Fibroblast of villous mesenchyme (primary cell): ENCODE measurements around the gene BPIFB2. TPM values are rescaled to one million over a fixed set of nuclear protein-coding genes. Genes with fewer than 3 reads are reported as not detected.

Experiments
- DNase-seq: peaks from one replicate; pipeline ENCODE4 v3.0.0-alpha.2; 2010; ENCODE audit warnings: low read depth
- H3K4me3 ChIP-seq: 2 replicates; pipeline ENCODE4 v1.5.1; 2011; ENCODE audit warnings: low read depth, mild to moderate bottlenecking, low read length
- total RNA-seq: library from RNA; depleted of rRNA; stranded (reverse); fragments of >200 nt; gene quantifications from 2 replicates; pipeline ENCODE4 v1.2.3, GENCODE V29; 2012
- TF ChIP-seq, protein P1 (sequence below): IDR thresholded peaks from 2 replicates; pipeline ENCODE4 v1.5.1; 2012; ENCODE audit warnings: low read depth, mild to moderate bottlenecking, low read length; ENCODE audit not compliant: insufficient read depth

The BPIFB2 gene
- total RNA-seq, 1 donor: not detected

DNA sequence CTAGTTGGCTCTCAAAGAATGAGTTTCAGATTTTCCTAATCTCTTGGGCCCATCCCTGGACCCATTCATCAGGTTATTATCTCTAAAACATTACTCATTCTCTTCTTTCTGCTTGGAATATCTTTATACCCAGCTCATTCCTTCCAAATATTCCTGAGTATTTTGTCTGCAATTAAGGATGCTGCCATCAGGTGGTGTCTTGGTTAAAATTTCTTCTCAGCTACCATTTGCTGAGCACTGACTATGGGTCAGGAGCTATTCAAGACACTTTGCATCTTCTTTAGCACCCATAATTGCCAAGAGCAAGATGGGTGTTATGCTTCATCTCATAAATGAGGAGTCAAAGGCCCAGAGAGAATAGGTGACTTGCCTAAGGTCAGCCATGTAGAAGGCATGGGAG lies 11.7 kb upstream of the BPIFB2 start:
- TF ChIP-seq, protein P1, sequence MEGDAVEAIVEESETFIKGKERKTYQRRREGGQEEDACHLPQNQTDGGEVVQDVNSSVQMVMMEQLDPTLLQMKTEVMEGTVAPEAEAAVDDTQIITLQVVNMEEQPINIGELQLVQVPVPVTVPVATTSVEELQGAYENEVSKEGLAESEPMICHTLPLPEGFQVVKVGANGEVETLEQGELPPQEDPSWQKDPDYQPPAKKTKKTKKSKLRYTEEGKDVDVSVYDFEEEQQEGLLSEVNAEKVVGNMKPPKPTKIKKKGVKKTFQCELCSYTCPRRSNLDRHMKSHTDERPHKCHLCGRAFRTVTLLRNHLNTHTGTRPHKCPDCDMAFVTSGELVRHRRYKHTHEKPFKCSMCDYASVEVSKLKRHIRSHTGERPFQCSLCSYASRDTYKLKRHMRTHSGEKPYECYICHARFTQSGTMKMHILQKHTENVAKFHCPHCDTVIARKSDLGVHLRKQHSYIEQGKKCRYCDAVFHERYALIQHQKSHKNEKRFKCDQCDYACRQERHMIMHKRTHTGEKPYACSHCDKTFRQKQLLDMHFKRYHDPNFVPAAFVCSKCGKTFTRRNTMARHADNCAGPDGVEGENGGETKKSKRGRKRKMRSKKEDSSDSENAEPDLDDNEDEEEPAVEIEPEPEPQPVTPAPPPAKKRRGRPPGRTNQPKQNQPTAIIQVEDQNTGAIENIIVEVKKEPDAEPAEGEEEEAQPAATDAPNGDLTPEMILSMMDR: no peak
- no peak overlapping the region for H3K4me3 ChIP-seq
- no peak for DNase-seq

DNA sequence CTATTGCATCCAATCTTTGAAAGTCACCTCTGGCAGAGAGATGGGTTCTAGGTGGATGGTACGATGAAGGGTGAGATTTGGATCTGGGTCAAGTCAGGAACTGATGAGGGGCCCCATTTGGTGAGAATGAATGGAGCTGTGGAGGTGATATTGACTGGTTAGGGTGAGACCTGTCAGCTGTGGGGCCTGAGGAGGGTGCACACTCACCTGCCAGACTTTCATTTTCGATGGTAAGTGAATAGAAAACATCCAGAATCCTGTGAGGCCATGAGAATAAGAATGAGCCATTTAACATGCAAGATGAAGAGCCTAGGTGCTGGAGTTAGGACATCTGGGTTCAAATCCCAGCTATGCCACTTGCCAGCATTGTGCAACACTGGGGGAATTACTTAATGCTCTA lies 10.1 kb upstream of the BPIFB2 start:
- TF ChIP-seq, protein P1: no peak
- no peak overlapping the region for H3K4me3 ChIP-seq
- no peak for DNase-seq

DNA sequence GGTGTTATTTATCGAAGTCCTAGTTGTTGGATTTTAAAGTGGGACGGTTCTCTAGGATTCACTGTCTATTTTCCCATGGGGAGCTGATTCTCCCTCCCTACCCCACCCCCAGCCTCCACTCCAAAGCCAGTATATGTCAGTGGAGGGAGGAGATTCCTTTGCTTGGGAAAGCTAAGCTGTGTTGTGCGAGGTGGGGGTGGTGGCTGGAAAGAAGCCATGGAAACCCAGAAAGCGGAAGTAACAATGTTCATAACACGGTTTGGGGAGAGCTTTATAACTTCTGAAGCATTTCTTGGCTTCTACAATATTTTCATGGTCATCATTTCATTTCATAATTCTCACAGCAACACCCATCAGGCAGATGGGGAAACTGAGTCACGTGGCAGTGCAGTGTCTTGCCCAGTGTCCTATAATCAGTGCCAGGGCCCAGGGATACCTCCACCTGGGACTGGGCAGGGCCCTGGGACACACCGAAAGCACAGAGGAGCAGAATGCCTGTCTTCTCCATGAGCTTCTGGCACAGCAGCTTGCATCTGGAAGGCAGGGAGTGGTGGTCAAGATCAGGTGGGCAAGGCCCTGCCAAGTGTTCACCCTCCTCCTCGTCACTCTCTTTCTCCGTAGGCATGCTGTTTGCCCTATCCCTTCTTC lies 7.8 kb upstream of the BPIFB2 start:
- TF ChIP-seq, protein P1: no peak
- DNase-seq: peak; percentile 24
- no peak overlapping the region for H3K4me3 ChIP-seq

DNA sequence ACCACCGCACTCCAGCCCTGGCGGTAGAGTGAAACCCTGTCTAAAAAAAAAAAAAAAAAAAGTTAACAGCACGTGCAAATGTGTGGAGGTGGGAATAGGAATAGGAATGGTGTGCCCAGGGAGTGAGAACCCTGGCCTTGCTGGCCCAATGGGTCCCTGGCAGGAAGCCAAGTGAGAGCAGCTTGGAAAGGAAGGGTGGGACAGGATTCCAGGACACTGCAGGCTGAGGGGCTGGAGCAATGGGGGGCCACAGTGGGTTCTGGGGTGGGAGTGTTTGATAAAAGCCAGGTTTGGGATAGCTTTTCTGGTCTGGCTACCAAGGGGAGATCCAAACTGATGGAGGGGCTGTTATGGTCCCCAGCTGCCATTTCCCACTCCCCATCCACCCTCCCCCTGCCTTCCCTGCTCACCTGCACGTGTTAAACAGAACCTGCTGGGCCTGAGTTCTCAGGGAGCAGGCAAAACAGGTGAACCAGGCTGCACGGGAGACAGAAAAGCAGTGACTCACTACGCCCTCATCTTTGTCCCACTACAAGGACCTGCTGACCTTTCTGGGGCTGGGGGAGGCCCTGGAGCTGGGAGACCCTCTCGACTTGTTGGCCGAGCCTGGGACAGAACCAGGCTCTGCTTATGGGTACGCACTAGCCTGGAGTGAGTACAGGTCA lies 6.6 kb upstream of the BPIFB2 start:
- H3K4me3 ChIP-seq: no peak overlapping the region
- TF ChIP-seq, protein P1: no peak
- DNase-seq: no peak

DNA sequence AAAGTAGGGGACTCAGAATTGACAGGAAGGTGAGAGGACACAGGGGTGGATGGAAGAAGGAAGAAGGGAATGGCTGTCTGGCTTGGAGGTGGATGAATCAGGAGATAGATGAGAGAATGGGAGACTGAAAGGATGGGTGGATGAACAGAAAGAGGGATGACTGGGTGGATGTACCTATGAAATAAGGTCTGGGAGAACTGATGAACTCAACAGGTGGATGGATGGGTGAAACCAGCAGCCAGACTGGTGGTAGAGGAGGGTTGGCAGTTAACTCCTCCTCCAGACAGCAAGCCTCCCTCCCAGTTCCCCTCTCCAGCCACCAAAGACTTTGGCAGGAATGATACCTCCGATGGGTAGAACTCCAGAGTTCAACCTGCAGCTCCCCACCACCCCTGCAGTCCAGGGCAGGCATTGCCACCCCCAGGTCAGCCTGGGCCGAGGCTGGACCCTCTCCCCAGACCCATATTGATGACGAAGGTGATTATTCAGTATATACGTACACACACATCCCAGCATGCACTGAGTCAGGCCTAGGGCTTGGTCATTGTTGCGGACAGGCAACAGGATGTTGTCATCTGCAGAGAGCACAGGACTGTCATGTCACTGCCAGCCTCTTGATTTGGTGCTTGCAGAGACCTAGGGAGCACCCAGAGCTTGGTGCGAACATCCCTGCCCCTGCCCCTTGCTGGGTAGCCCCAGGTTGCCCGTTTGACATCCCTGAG lies 5.3 kb upstream of the BPIFB2 start:
- TF ChIP-seq, protein P1: no peak
- DNase-seq: no peak
- no peak overlapping the region for H3K4me3 ChIP-seq

DNA sequence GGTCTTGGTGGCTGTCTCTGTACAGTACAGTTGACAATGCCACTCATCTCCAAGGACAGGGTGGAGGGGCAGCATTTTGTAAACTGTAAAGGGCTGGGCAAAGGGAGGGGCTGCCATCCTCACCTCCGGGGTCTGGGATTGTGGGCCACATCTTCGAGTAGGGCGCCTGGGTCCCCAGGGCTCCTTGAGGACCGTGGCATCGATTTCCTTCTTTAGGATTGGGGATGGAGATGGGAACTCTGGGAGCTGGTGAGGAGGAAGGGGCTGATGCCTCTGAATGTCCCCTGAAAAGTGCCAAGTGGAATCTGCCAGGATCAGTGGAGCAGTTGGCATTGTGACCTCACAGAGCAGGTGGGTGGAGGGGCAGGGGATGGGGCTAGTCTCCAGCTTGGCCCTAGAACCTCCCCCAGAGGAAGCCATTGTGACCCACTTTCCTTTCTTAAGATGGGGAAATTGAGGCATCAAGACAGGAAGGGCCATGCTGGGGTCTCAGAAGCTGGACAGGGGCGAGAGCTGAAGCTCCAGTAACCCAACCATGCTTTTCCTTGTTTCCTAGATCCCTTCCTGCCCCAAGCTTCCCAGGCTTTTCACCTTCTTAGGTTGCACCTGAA lies 3.3 kb upstream of the BPIFB2 start, which contains the start of gene SUN5:
TSS of gene SUN5 (minus strand) at position 293 of the 611 bp plus-strand sequence. CDS start at position 200, 93 bp downstream.
- TF ChIP-seq, protein P1: no peak
- DNase-seq: no peak
- no peak within 1 kb of the TSS for H3K4me3 ChIP-seq
